Adrenal gland (tissue), 12 donors: ENCODE data around the gene ATP9B. TPM values are rescaled to one million over a fixed set of nuclear protein-coding genes. Genes with fewer than 3 reads are reported as not detected.

Source experiments
- DNase-seq, 7 donors: peaks; one replicate each; pipeline ENCODE4 v3.0.0-alpha.2; 2019 to 2020
- H3K27ac ChIP-seq, 5 donors: fragments of 200-600 bp; sonication (generic) in 4 of 5; 1 replicate in 3 of 5; 2 replicates in 2 of 5; pipeline versions ENCODE4 v1.5.1 to v1.8.0; 2016 to 2020; ENCODE audit warnings: mild to moderate bottlenecking in 1 of 5
- H3K27me3 ChIP-seq: fragments of 200-600 bp; 2 replicates; pipeline ENCODE4 v1.8.0; 2021
- H3K36me3 ChIP-seq, 2 donors: fragments of 200-600 bp; replicated peaks in 1 of 2; 1 replicate in 1 of 2; 2 replicates in 1 of 2; pipeline versions ENCODE4 v1.5.1 to v1.8.0; 2018 to 2022
- H3K4me1 ChIP-seq, 2 donors: fragments of 200-600 bp; replicated peaks in 1 of 2; 1 replicate in 1 of 2; 2 replicates in 1 of 2; pipeline versions ENCODE4 v1.5.1 to v1.8.0; 2018 to 2021
- H3K4me3 ChIP-seq, 4 donors: fragments of 200-600 bp; sonication (generic) in 3 of 4; one replicate each; pipeline ENCODE4 v1.5.1; 2016 to 2018
- H3K9me3 ChIP-seq, 3 donors: fragments of 200-600 bp; sonication (generic) in 1 of 3; replicated peaks in 1 of 3; 1 replicate in 2 of 3; 2 replicates in 1 of 3; pipeline versions ENCODE4 v1.5.1 to v1.8.0; 2016 to 2021
- CTCF ChIP-seq, 6 experiments: fragments of 450-650 bp in 4 of 6; fragments of 200-600 bp in 2 of 6; sonication (generic) in 1 of 6; IDR thresholded peaks; 1 replicate in 5 of 6; 2 replicates in 1 of 6; pipeline versions ENCODE4 v1.5.1 to v1.8.0; 2016 to 2021; ENCODE audit warnings: antibody characterized with exemption in 6 of 6, mild to moderate bottlenecking in 2 of 6, moderate library complexity in 1 of 6
- POLR2A ChIP-seq, 2 donors: fragments of 450-650 bp; IDR thresholded peaks; one replicate each; pipeline ENCODE4 v1.6.1; 2017; ENCODE audit warnings: antibody characterized with exemption in 2 of 2, mild to moderate bottlenecking in 2 of 2, moderate library complexity in 1 of 2
- WGBS, 4 donors: extraction: QIAGEN DNeasy Blood & Tissue Kit in 2 of 4; methylation state at CpG; one replicate each; pipeline versions ENCODE4 v1.1.5 to v1.1.7; 2013 to 2017; 5-methylcytosine and 5-hydroxymethylcytosine counted together
- intact Hi-C, 2 donors: fragments of 100-400 bp; cut with DNase I; formaldehyde crosslinking; loops; one replicate each; pipeline versions ENCODE4 v1.14.1 to v1.15.0; 2022 to 2023
- polyA plus RNA-seq, 3 donors: library from polyadenylated mRNA; stranded (reverse); fragments of 200-250 nt in 2 of 3; fragments of 350-450 nt in 1 of 3; fragmentation: Illumina TruSeq in 1 of 3; extraction: RNeasy Lipid Tissue Mini Kit (QIAGEN cat#74804) in 1 of 3; gene quantifications; one replicate each; pipeline ENCODE4 v1.2.3, GENCODE V29; 2013 to 2014
- total RNA-seq, 9 donors: library from RNA; depleted of rRNA in 4 of 9; stranded (reverse); fragments of >200 nt in 4 of 9; fragments of 120-200 nt in 1 of 9; fragmentation: NEBNext Ultra II Directional in 1 of 9; extraction: Animal tissue kit (Norgen Biotek cat#: 25700) in 1 of 9; gene quantifications; one replicate each; pipeline versions ENCODE4 v1.1.0 to v1.2.4, GENCODE V29; 2013 to 2023
- donor health status: healthy with polysubstance abuse.
- donor health status: Bipolar disorder and iron deficiency.
- donor health status: DM: yes; HTN: yes; CAD: no.
- donor health status: DM: no; HTN: no; CAD: no.
- donor health status: DM: no; HTN: no; CAD: no.
- donor health status: DM: yes; HTN: yes; CAD: no.

The ATP9B gene
- total and polyA plus RNA-seq, 12 donors = 16.3 to 36.0 (median 27.7) TPM

- H3K36me3 ChIP-seq = no peaks in the 10 kb centered on the region
- no peak overlapping the region for H3K27ac ChIP-seq
- no peaks in the 10 kb centered on the region for H3K4me1 ChIP-seq
- no peaks in the 10 kb centered on the region for H3K27me3 ChIP-seq
- intact Hi-C loops = no loop called here
- H3K9me3 ChIP-seq = no peaks in the 10 kb centered on the region
- H3K4me3 ChIP-seq = no peak overlapping the region
- TF ChIP-seq POLR2A (IDR thresholded peaks at IDR 0.05) (no peak), CTCF (IDR thresholded peaks at IDR 0.05) (no peak)
- no peak for DNase-seq
- 79 to 89% (median 85%) methylated on average over 2 of the region's 2 CpGs for WGBS, 4 donors
Measured at GRCh38 chr18:79121746-79122474, 52.7 kb downstream of the ATP9B start.

- Histone ChIP-seq H3K27ac (no peak overlapping the region), H3K36me3 (no peaks in the 10 kb centered on the region), H3K4me1 (no peaks in the 10 kb centered on the region), H3K9me3 (no peaks in the 10 kb centered on the region), H3K27me3 (no peaks in the 10 kb centered on the region), H3K4me3 (no peak overlapping the region)
- DNase-seq = no peak
- intact Hi-C loops = no loop called here
- no peak for TF ChIP-seq POLR2A (IDR thresholded peaks at IDR 0.05)
- TF ChIP-seq CTCF (IDR thresholded peaks at IDR 0.05) = no peak
- WGBS, 4 donors = 72 to 96% (median 88%) methylated on average over 2 of the region's 2 CpGs
Measured at GRCh38 chr18:79123948-79124347, 54.8 kb downstream of the ATP9B start.

GRCh38 chr18:79129120-79129519 is 59.9 kb downstream of the ATP9B start:
- WGBS, 4 donors = 84 to 91% (median 87%) methylated on average over 3 of the region's 3 CpGs
- no peaks in the 10 kb centered on the region for H3K4me1 ChIP-seq
- no peak overlapping the region for H3K4me3 ChIP-seq
- H3K27ac ChIP-seq = no peak overlapping the region
- intact Hi-C loops = no loop called here
- TF ChIP-seq CTCF (IDR thresholded peaks at IDR 0.05) = no peak
- no peak for TF ChIP-seq POLR2A (IDR thresholded peaks at IDR 0.05)
- DNase-seq = no peak
- H3K27me3 ChIP-seq = no peaks in the 10 kb centered on the region
- no peaks in the 10 kb centered on the region for H3K9me3 ChIP-seq
- H3K36me3 ChIP-seq = no peaks in the 10 kb centered on the region

- no peak for DNase-seq
- Histone ChIP-seq H3K4me1 (no peaks in the 10 kb centered on the region), H3K36me3 (no peaks in the 10 kb centered on the region), H3K9me3 (no peaks in the 10 kb centered on the region), H3K27ac (no peak overlapping the region), H3K27me3 (no peaks in the 10 kb centered on the region), H3K4me3 (no peak overlapping the region)
- 82 to 94% (median 92%) methylated on average over 6 of the region's 6 CpGs for WGBS, 4 donors
- intact Hi-C loops = no loop called here
- TF ChIP-seq POLR2A (IDR thresholded peaks at IDR 0.05) = no peak
- no peak for TF ChIP-seq CTCF (IDR thresholded peaks at IDR 0.05)
Measured at GRCh38 chr18:79133724-79134123, 64.5 kb downstream of the ATP9B start.
